NCI-H128 (cell line): Measurements from ENCODE around the gene PRKCSH.
"Not testable (repeated sequence)": the region's sequence is repeated elsewhere in the genome, so short reads cannot be mapped to it uniquely, and the experiment has no call there.

Source experiments
- DNase-seq: peaks from one replicate; lab custom pipeline; 2025; ENCODE audit not compliant: unreplicated experiment; lab: John Stamatoyannopoulos, UW

Gene PRKCSH

GRCh38 chr19:11448410-11448809 lies 13.0 kb downstream of the PRKCSH start:
- DNase-seq, result no peak

GRCh38 chr19:11448923-11449554 lies 13.6 kb downstream of the PRKCSH start:
- DNase-seq, result no peak

GRCh38 chr19:11450570-11451326 lies 15.3 kb downstream of the PRKCSH start:
- no peak for DNase-seq

- no peak for DNase-seq
Measured at GRCh38 chr19:11451327-11451870, 16.0 kb downstream of the PRKCSH start.

GRCh38 chr19:11451871-11452619 lies 16.6 kb downstream of the PRKCSH start:
- no peak for DNase-seq

- DNase-seq, result no peak
Measured at GRCh38 chr19:11452620-11453310, 17.3 kb downstream of the PRKCSH start.

GRCh38 chr19:11453468-11454341 lies 18.3 kb downstream of the PRKCSH start:
- no peak for DNase-seq

GRCh38 chr19:11455233-11455554 lies 19.8 kb downstream of the PRKCSH start:
- DNase-seq, result not testable (repeated sequence)

- no peak for DNase-seq
Measured at GRCh38 chr19:11456659-11457058, 21.2 kb downstream of the PRKCSH start.

- no peak for DNase-seq
Measured at GRCh38 chr19:11457115-11457514, 21.7 kb downstream of the PRKCSH start.

- DNase-seq, result no peak
Measured at GRCh38 chr19:11457831-11458230, 22.4 kb downstream of the PRKCSH start.

GRCh38 chr19:11458236-11458900 lies 22.9 kb downstream of the PRKCSH start:
- DNase-seq, result no peak

GRCh38 chr19:11458912-11459311 lies 23.5 kb downstream of the PRKCSH start:
- DNase-seq, result not testable (repeated sequence)

GRCh38 chr19:11460207-11460606 lies 24.8 kb downstream of the PRKCSH start:
- DNase-seq, result no peak

GRCh38 chr19:11461453-11461852 lies 26.0 kb downstream of the PRKCSH start:
- DNase-seq, result no peak

- DNase-seq, result no peak
Measured at GRCh38 chr19:11463391-11463790, 28.0 kb downstream of the PRKCSH start.

GRCh38 chr19:11464333-11465265 lies 29.2 kb downstream of the PRKCSH start:
- no peak for DNase-seq

GRCh38 chr19:11465600-11465999 lies 30.2 kb downstream of the PRKCSH start:
- DNase-seq, result no peak
